A549 (cell line): ENCODE results near the gene EPB41L5.

Experiments used
- CTCF ChIP-seq: fragments of >200 bp; sonication (Bioruptor Twin); formaldehyde crosslinking; IDR thresholded peaks from 3 replicates; pipeline ENCODE4 v1.5.1; 2016
- ELK1 ChIP-seq: fragments of 150-350 bp; IDR thresholded peaks from 2 replicates; pipeline ENCODE4 v1.6.1; 2014; ENCODE audit warnings: low read depth, mild to moderate bottlenecking, low read length
- EP300 ChIP-seq, 2 experiments: fragments of >200 bp; sonication (Bioruptor Twin); formaldehyde crosslinking; IDR thresholded peaks; 2 replicates in 1 of 2; 3 replicates in 1 of 2; pipeline ENCODE4 v1.6.1; 2016 to 2017
- HOXA7 ChIP-seq: fragments of 250-450 bp; sonication (Bioruptor Pico); IDR thresholded peaks from 2 replicates; pipeline ENCODE4 v1.5.0; 2020; ENCODE audit warnings: mild to moderate bottlenecking, moderate library complexity
- HOXB13 ChIP-seq: fragments of 250-450 bp; sonication (Bioruptor Pico); IDR thresholded peaks from 2 replicates; pipeline ENCODE4 v1.5.0; 2020; ENCODE audit warnings: low read depth, mild to moderate bottlenecking, moderate library complexity
- JUNB ChIP-seq: fragments of >200 bp; sonication (Bioruptor Twin); formaldehyde crosslinking; IDR thresholded peaks from 2 replicates; pipeline ENCODE4 v1.6.1; 2016
- MAFK ChIP-seq: fragments of 450-650 bp; IDR thresholded peaks from 2 replicates; pipeline ENCODE4 v1.6.1; 2014; ENCODE audit not compliant: partially characterized antibody
- MAX ChIP-seq: IDR thresholded peaks from 2 replicates; pipeline ENCODE4 v1.6.1; 2012
- PHF8 ChIP-seq: fragments of 200-600 bp; sonication (generic); IDR thresholded peaks from 2 replicates; pipeline ENCODE4 v1.6.1; 2016; ENCODE audit warnings: low read depth, mild to moderate bottlenecking, antibody characterized with exemption, moderate library complexity, borderline replicate concordance
- POLR2A ChIP-seq: IDR thresholded peaks from 2 replicates; pipeline ENCODE4 v1.6.1; 2012; ENCODE audit warnings: mild to moderate bottlenecking, low read length
- REST ChIP-seq: fragments of 200-600 bp; sonication (generic); IDR thresholded peaks from 2 replicates; pipeline ENCODE4 v1.6.1; 2016; ENCODE audit warnings: antibody characterized with exemption, mild to moderate bottlenecking, moderate library complexity
- RFX5 ChIP-seq: fragments of 450-650 bp; IDR thresholded peaks from 2 replicates; pipeline ENCODE4 v1.7.1; 2014; ENCODE audit warnings: antibody characterized with exemption, mild to moderate bottlenecking, moderate library complexity

GRCh38 chr2:120108749-120109148 is 95.9 kb downstream of the EPB41L5 start:
- TF ChIP-seq PHF8: no peak
- no peak for TF ChIP-seq ELK1
- TF ChIP-seq CTCF: no peak
- no peak for TF ChIP-seq HOXB13 (CRISPR knock-in tag)
- TF ChIP-seq EP300 (IDR thresholded peaks at IDR 0.05): no peak
- TF ChIP-seq RFX5: no peak
- no peak for TF ChIP-seq POLR2A
- TF ChIP-seq MAX: no peak
- TF ChIP-seq REST: no peak
- no peak for TF ChIP-seq MAFK
- no peak for TF ChIP-seq JUNB
- no peak for TF ChIP-seq HOXA7 (CRISPR knock-in tag)
